NCI-H1930 (cell line): ENCODE results near the gene PXK.

Source experiments
- DNase-seq, 2 experiments: peaks; one replicate each; lab custom pipeline; 2025; lab: John Stamatoyannopoulos, UW

The PXK gene

DNA sequence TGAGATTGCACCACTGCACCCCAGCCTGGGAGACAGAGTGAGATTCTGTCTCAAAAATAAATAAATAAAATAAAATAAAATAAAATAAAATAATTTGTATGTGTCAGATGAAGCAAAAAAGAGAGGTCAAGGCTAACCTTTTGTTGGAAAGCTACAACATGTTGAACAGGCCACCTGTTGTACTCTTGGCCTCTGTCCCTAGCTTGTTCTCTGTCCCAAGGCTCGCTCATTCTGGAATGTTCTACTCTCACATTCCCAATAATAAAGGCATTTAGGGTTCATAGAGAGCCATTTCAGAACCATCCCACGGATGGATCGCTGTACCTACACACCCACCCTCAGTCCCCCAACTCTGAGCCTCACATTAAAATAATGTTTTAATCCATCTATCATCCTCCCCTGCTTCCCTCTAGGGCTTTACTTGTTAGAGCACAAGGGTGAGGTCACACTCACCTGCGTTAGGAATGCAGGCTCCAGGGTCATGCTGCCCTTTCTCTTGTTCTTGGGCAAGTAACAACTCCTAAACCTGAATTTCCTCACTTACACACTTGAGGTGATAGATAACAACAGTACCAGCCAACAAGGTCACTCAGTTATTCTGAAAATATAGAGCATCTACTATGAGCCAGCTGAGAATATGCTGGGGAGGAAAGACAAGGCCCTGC is 134.3 kb downstream of the PXK start:
- no peak for DNase-seq

DNA sequence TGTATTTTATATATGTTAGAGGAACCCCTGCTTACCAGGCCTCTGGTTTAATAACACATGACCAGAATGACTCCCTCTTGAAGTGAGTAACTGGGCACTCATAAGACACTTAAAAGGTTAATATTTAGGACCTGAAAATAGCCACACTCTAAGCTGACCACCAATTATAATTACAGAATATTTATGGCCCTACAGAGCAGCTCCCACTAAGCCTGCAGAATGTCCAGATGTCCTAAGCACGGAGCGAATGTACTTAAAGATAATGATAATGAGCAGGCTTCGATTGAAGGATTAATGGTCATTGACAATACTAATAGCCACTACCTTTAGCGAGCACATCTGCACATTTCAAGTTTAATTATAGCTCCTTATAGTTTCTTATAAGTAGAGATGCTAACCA is 136.4 kb downstream of the PXK start:
- no peak for DNase-seq

DNA sequence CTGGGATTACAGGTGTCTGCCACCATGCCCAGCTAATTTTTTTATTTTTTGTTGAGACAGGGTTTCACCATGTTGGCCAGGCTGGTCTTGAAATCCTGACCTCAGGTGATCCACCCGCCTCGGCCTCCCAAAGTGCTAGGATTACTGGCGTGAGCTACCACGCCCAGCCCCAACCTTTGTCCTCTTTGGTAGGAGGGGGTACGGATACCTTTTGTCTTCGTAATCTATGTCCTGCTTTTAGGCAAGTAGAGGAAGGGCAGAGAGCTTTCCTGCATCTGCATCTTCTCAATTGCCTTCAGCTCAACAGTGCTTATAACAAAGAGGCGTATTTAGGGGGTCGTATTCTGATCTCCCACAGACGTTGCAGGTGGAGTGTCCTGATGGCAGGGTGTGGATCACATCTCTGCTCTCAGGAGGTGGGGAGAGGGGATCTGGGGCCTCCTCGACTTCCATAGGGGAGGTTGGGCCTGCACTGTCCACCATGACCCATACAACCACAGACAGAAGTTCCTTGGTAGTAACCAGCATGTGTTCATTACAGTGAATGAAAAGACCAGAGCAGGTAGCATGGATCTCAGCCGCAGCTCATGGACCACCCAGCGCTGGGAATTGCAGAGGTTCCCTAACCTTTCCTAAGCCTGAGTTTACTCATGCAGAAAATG is 137.8 kb downstream of the PXK start:
- no peak for DNase-seq

DNA sequence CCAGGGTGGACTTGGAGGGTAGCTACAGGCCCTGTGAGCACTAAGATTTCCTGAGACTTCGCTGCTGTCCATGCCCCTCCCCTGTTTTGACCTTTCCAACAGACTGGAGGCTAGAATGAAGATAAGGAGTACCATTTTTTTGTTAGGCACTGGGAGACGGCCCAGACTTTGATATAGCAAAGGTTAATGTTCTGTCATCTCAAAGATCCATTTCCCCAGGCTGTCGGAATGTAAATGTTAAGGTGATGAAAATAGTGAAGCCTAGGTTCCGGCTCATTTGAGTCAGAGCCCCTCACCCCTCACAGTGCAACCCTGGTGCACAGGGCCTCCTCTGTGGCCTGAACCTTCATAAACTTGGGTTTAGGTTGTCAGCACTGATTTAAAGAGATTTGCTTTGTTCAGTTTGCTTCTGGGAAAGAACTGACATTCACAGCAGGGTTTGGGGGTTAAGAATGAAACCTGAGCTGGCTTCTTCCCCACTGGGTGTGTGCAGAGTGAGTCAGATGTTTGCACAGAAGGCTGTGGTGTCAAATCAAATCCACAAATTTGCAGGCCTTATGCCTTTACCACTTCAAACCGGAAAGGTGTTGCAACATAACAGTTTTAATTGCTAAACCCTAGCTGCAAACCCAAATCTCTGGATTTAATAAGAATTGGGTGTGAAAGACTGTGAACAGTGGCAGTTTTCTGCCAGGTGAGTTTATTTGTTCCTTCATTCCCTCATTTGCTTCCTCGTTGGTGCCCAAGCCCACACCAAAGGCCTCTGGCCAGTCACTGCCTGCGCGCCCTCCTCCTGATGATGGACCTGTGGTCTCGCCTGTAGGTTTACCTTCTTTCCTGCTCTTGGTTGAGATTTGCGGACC is 138.6 kb downstream of the PXK start:
- peak; percentile 17 to 69 for DNase-seq

DNA sequence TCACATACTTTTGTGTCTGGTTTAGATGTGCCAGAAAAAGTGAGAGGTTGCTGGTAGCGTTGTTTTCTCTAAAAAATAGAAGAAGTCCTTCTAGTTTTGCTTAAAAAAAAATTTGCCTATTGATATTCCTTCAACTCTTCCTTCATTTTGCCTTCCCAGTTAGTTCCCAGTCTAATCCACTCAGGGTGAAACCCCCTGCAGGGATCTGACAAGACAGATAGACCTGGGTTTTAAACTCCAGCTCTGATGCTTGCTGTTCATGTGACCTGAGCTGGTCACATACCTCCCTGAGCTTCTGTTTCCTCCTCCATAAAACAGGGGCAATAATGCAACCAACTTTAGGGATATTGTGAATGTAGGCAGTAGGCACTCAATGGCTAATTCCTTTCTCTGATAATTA is 140.6 kb downstream of the PXK start:
- DNase-seq, result no peak

DNA sequence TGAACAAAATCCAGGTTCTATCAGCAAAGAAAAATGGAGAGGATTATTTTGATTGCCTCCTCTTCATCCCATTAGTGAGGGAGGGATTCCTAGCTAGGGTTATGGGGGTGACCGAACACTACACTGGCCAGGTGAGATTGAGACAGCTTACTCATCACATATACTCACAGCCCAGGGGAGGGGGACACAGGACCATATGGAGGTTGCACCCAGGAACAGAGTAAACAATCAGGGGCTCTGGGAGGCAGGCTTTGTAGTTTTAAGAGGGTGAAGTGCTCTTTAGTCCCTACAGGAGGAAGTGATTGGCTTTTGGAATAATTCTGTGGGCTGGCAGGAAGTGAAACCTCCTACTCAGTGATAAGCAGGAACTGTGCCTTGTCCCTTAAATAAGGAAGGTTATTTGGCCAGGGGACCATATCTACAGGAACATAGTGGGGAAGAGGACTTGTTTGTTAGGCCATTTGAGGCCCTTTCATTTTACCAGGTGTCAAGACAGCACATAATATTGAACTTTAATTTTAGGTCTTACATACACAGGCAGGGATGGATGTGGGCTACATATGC is 141.7 kb downstream of the PXK start:
- DNase-seq, result no peak

DNA sequence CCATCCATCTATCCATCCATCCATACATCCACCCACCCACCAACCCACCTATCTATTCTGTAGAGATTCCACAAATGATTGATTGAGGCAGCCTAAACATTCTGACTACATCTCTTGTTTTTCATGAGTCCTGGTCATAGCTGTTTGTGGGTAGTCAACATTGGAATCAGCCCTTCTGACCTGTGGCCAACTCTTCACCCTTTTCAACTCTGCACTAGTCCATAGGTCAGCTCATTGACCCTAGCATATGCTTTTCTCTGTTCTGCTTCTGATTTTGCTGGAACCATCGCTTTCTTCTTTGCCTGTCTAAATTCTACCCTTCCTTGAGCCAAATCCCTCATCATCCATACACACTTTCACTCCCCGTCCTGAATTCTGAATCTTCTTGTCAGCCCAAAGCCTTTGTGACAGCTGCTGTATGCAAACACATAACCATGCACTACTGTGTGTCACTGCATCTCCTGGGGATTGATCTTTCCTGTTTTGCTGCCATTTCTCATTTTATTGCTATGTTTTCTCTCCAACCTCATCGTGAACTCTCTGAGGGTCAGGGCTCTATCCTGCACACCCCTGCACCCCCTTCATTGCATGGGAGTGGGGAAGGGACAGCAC is 142.4 kb downstream of the PXK start:
- DNase-seq, result no peak
